Measurements from ENCODE around the gene RADIL.

RADIL gene

DNA sequence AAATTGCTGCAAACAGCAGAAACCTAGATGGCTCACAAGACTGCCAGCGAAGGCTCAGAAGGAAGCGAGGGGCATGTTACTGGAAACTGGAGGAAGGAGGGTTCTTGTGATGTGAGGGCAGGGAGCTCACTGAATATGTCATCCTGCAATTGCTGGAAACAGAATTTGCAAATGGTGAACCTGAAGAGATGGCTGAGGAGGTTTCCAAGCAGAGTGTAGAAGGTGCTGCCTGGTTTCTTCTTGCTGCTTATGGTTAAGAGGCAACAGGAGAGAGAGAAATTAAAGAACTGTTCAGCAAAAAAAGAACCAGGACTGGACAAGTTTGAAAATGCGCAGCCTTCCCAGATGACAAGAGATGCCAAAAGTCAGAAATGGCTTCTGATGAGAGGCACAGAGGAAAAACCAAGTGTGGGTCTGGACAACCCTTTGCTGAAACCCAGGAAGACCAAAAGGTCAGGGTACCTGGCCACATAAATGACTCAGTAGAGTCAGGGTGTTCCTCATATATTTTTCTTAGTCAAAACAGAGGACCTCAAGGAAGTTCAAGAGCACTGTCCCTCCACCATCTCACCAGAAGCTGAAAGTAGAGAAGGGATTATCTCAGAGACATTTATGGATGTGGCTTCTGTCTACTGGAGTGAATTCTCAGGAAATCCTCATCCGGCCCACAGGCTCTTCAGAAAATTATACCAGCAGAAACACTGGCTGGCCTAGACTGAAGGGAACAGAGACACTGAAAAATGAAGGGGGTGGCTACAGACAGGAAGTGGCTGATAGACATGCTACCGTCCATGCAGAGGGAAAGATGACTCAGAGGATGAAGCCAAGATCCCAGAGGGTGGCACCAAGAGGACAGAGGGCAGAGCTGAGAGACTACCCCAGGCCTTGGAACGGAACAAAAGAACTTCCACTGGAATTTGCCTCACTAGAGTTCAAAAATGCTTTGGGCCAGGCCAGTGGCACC, 31.8 kb downstream of the RADIL start:
- no peak for DNase-seq (ENCODE audit: low spot score)

DNA sequence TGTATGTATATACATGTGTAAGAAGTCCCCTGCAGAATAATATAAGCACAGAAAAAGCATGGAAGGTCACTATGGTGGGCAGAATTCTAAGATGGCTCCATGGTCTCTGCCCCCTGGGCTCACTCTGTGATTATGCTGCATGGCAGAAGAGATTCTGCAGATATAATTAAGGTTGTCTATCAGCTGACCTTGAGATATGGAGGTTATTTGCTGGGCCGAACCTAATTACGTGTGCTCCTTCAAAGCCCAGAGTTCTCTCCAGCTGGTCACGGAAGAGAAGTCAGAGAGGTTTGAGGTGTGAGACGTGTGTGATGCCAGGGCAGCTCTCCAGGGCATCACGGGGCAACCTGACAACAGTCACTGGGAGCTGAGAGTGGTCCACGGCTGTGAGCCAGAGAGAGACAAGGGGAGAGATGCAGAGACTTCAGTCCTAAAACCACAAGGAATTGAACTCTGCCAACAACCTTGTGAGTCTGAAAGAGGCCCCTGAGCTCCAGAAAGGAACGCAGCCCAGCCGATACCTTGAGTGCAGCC, 33.2 kb downstream of the RADIL start:
- DNase-seq (ENCODE audit: low spot score): no peak

DNA sequence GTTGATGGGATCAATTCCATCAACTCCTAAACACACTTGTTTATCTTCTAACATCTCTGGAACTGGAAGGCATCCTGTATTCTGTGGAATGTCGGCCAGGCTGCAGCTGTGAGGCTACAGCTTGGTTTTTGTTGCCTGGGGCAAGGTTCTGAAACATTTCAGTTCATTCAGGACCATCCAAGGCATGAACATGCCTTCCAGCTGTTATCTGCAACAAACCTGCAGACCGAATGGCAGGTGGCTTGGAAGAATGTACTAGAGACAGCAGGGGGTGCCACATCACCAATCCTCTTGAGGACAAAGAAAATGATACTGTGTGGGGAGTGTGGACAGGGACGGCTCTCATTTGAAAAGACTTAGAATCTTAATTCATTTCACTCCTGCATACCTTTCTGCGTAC, 34.1 kb downstream of the RADIL start:
- no peak for DNase-seq (ENCODE audit: low spot score)

DNA sequence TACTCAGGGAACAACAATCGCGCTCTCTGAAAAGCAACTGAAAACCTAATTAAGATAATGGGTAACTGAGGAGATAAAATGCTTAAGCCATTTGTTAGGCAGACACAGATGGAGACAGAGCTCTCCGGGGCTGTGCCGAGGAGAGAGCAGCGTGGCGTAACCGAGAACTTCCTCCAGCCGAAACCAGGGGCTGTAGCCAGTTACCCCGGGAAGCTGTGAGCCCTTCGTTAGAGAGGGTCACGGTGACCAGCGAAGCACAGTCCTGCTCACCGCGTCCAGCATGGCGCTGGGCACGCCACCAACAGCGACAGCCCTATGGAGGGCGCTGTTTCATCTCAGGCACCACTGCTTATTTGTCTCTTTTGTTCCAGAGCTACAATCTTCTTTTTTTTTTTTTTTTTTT, 37.8 kb downstream of the RADIL start:
- DNase-seq (ENCODE audit: low spot score): peak; percentile 80

DNA sequence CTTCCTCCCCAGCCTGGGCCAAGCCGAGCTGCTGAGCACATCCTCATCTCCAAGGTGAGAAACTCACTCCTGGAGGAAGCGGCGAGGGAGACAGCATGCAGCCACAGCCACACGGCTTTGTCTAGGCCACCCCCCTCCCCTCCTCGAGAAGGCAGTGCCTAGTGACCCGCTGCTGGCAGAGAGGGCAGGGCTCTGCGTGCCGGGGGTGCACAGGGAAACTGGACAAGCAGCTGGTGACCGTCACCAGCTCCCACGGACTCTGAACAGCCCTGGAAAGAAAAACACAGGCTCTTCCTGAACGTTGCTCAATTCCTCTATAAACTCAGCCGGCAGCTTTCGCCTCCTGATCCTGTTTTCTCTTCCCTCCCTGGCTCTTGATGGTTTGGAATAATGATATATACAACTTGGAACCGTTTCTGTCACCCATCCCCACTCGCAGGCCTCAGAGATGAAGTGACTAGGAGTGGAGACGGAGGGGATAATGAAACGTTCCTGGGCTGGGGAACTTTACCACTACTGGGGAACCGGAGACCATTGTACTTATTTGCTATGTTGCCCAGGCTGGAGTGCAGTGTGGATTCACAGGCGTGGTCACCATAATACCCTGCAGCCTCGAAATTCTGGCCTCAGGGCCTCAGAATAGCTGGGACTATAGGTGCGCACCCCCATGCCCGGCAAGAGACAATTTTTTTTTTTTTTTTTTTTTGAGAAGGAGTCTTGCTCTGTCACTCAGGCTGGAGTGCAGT, 41.0 kb downstream of the RADIL start:
- DNase-seq (ENCODE audit: low spot score): no peak

DNA sequence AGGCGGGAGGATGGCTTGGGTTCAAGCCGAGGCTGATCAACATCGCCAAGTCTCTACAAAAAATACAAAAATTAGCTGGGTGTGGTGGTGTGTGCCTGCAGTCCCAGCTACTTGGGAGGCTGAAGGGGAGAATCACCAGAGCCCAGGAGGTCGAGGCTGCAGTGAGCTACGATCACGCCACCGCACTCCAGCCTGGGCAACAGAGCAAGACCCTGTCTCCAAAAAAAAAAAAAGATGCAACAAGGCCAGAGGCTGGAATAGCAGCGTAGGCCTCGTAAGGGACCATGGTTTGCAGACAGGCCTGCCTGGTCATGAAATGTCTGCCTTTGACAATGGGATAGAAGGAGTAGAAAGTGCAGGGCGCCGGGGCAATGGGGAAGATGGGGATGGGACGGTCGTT, 41.7 kb downstream of the RADIL start:
- DNase-seq (ENCODE audit: low spot score): no peak

DNA sequence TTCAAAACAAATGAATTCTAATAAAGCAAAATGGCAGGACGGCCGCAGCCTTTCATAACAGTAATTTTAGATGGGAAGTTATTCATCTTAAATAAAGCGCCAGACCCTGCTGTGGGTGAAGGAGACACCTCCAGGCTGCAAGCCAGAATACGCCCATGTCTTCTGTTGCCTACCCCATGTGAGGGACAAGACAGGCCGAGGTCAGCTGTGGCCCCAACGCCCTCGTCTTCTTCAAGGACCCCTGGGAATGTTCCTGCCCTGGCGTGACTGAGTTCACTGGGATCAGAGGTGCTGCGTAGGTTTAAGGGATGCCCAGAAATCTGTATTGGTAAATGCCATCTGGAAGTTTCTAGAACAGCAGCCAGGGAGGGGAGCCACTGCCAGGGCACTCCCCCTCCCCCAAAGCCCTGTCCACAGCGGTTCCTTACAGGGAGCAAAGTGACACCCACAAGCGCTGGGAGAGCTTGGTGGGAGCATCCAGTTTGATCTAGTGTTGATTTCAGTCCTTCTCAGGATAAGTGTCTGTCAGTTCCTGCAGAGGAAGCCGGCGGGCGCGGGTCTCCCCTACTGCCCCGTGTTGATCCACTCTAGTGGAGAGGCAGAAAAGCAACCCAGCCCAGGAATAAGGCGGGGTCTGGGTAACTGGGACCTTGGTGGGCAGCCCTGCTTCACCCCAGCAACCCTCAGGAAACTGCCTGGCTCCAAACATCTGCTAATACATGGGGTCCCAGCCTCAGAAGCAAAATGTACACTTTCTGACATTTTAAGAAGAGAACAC, 42.3 kb downstream of the RADIL start:
- DNase-seq (ENCODE audit: low spot score): no peak

DNA sequence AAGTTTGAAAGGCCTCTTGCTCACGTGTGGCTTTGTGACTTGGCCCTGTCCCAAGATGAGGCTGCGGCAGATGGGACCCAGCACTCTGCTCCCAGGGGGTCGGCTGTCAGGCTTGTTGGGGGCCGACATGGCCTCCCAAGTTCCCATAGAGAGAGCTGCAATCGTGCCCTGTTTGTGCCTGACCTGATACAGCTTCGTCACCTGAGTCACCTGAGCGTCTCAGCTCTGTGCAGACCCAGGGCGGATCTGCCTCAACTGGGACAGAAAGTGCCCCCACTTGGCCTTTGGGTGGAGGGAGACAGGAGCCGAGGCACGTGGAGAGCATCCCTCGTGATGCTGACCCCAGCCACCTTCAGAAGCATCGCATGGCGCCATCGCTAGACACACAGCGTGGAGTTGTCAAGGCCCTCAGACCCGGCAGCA, 43.4 kb downstream of the RADIL start:
- no peak for DNase-seq (ENCODE audit: low spot score)

DNA sequence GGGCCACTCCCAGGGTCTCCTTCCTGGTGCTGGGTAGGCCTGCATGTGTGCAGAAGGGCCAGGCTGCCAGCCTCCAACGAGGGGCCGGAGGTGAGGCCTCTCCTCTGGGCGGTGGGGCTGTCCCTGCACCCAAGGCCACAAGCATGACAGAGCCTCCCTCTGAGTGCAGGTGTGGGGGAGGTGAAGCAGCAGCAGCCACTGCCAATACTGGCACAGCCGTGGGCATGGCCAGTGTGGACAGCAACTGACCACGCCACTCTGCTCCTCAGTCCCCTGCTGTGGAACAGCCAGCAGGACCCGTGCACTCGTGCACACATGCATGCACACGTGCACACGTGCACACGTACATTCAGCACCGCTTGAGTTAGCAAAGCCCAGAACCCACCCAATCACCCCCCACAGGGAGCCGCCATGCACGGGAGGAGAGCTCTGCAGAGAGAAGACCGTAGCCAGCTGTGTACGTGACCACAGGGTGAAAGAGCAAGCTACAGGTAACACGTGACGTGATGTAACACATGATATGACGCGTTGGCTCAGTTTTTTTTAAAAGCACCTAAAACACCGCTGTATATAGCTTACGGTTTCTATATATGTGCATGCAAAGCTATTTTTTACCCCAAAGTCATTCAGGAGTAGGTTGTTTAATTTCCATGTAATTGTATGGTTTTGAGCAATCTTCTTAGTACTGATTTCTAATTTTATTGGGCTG, 44.7 kb downstream of the RADIL start:
- no peak for DNase-seq (ENCODE audit: low spot score)

DNA sequence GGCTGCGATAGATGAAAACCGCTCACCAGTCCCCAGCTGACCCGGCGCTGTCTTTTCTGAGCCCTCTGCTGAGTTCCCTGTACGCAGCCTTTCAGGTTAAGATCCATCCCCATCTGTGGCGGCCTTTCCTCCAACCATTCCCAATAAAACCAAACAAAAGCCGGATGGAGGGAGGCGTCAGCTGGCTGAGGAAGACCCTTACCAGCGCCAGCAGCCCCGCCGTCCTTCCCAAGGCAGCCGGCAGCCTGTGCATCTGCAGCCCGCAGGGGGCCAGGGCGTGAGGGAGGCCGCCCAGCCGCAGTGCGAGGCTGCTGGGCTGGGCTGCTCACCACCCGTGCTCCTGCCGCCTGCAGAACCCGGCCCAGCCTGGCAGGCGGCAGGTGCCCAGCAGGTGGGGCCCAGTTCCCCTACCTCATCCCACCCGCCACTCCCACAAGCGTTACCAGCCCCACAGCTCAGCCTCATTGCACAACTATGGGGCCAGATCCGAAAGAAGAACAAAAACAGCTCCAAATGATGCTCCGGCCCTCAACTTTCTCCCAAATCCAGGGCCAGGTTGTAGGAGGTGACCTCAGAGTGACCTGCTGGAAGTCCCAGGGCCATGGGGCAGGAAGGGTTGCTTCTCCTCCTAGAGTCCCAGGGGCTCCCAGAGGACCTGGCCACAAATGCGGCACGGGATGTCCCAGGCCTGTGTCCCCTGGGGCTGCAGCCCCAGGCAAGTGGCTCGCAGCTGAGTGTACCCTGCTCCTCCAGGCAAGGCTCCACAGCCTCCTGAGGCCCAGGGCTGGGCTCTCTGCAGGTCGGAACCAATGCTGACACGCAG, 45.5 kb downstream of the RADIL start:
- DNase-seq (ENCODE audit: low spot score): peak; percentile 81

DNA sequence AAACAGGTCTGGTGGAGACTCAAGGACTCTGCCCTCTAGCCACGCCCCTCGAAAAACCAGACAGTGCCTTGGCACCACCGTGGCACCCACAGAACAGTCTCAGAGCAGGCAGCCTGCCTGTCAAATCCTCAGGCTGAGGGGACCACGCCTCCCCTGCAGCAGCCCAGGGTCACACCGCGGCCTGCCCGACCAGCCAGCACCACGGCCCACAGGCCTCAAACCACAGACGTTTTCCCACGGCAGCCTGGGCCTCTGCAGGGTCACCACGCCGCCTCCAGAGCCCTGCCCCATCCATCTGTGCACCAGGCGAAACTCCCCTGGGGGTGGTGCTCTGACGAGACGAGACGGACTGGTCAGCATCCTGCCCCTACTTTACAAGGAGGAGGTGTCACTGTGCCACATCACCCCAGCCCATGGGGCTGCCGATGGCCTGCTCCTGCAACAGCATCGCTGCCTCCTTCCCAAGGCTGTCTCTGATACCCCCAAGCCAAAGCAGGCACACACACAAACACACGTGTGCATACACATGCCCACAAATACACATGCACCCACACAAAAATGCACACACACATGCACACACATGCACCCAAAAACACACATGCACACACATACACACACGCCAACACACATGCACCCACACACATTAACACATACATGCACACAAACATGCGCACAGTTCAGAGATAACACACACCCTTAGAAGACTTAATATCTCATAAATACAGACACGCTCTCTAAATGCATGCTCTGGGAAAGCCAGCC, 46.3 kb downstream of the RADIL start:
- DNase-seq (ENCODE audit: low spot score): no peak

DNA sequence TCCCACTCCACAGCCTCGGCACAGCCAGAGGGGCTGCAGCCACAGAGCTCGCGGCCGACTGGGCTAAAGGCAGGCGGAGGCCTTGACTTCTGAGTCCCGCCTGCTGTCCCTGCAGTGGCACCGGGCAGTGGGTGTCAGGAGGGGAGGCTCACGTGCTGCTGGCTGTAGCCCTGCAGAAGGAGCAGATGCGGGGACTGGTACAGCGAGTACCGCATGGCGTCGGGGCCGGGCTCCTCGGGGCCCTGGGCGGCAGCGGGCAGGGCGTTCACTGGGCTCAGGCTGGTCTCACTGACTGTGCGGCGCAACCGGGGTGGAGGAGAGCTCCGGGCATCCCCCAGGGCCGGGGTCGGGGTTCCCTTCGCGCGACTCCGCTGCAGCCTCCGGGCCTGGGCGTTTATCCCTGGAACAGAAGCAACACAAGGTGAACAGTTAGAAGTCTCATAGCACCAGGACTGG, 47.3 kb downstream of the RADIL start:
- DNase-seq (ENCODE audit: low spot score): no peak

DNA sequence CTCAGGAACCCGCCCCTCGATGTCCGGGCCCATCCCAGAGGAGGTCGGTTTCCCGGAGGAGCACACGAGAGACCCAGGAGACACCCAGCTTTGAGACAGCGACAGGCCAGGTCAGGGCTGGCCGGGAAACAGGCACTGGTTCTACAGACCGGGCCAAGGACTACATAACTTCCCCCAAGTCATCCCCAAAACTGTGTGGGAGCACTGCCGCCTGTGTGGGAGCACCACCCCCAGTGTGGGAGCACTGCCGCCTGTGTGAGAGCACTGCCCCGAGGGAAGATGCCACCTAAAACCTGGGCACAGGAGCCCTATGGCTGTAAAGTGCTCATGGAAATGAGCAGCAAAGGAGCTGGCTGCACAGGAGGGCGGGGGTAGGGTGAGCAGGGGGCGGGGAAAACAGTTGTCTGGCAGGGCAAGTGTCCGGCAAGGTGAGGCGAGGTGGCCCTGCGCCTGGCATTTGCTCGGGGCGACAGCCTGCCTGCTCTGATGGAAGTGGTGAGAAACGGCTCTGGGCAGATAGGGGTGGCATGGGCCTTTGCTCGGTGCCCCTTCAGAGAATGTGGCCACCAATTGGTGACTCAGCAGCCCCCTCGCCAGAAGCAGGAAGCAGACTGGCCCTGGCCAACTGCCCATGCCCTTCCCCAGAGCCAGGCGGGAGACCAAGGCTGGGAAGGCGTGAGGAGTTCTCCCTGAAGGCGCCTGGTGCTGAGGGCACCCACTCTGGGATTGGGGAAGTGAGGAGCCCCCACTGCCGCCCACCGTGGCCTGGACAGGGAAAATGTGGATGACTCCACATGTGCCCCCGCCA, 47.9 kb downstream of the RADIL start:
- DNase-seq (ENCODE audit: low spot score): no peak

DNA sequence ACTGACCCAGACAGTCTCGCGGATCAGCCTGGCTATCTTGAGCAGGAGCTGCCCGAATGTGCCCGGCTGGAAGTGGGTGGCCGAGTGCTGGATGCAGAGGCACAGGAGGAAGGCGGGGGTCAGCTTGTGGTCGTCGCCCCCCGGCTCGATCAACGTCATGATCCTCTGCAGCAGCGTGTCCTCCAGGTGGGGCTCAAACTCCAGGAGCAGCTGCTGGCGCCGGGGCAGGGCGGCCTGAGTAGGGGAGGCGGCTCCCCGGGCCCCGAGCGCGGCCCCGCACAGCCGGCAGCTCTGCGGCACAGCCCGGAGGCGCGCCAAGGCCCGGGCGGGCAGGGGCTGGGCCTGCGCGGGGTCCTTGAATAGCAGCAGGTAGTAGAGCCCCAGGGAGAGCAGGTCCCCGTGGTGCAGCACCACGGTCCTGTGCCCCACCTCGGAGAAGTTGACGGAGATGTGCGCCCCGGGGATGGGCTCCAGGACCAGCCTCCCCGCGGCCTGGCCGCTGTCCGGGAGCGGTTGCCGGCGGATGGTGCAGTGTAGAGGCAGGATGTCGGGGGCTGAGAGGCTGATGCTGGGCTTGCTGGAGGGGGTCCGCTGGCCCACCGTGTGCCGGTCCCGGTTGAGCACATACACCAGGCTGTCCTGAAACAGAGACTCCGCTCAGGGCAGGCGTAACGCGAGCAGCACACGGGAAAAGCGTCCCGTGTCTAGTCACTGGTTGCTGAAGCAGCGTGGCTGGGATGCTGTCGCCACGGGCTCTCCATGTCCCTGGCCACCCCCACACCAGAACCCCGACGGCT, 48.7 kb downstream of the RADIL start:
- DNase-seq (ENCODE audit: low spot score): no peak

DNA sequence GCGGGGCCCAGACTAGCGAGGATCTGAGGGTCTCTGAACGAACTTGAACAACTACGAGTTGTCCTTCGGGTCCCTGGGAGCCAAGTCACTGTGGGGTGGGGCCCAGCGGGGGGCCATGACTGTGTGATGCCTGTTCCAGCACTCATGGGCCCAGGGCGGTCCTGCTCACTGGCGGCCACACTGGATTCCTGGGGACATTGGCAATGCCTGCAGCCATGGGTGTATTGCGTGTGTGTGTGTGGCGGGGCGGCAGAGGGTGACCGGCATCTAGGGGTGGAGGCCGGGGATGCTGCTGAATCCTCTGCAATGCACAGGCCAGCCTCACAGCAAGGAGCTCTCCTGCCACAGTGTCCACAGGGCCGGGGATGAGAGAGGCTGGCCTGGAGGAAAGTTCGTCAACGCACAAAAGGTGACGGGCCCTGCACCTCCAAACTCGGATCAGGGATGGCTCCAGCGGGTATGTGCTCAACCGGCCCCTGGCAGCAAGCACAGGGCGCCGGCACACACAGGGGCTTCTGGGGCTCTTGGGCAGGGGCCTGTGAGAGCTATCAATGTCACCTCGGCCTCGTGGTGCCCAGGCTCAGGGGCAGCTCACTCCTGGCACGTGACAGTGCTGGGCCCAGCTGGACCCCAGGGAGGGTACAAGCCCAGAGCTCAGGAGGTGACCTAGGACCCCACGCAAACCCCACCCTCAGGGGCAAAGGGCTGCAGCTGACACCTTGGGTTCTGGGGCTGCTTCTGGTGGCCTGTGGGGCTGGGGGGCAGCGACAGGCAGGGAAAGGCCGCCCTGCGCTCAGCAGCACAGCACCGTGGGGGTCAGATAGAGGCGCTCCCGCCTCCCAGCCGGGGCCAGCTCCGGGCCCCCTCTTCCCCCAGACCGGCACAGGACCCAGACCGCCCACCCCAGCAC, 49.6 kb downstream of the RADIL start:
- DNase-seq (ENCODE audit: low spot score): no peak

DNA sequence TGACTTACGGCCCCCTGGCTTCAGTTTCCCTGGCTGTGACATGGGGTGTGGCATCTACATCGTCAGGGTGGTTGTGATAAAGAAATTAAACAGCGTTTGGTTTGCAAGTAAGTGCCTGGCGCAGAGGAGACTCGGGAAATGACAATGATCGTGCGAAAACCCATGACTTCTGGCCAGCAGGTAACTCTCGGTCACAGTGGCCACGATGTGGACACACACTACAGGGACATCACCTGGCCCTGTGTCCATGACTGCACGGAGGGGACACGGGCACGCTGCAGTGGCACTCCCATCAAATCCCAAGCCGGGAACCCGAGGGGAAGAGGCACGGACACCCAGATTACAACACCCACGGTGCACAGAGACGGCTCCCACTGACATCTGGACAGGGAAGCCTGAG, 50.3 kb downstream of the RADIL start:
- DNase-seq (ENCODE audit: low spot score): no peak

DNA sequence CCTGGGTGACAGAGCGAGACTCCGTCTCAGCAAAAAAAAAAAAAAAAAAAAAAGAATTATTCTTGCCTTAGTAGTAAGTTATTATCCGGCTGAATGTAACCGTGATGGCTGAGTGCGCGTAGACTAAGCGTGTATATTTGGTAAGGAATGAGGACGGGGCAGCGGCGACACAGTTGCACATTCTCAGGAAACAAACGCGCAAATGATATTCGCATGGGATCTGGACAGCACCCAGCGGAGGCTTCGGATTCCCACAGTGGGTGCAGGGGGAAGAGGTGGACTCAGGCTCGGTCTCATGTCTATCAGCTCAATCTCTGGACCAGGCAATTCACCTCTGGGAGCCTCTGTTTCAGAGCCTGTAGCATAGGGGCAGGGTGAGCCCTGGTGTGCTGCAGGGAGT, 50.8 kb downstream of the RADIL start:
- DNase-seq (ENCODE audit: low spot score): no peak
